Brain microvascular endothelial cell (primary cell): ENCODE data around the gene JOSD1.

Source experiments
- DNase-seq: peaks from one replicate; pipeline ENCODE4 v3.0.0-alpha.2; 2020
- H3K27ac ChIP-seq: fragments of 250-450 bp; sonication (Bioruptor Pico); 2 replicates; pipeline ENCODE4 v1.5.1; 2020; ENCODE audit warnings: mild to moderate bottlenecking, moderate library complexity
- H3K27me3 ChIP-seq: fragments of 250-450 bp; sonication (Bioruptor Pico); replicated peaks from 2 replicates; pipeline ENCODE4 v1.5.1; 2020; ENCODE audit warnings: mild to moderate bottlenecking
- H3K36me3 ChIP-seq: fragments of 250-450 bp; sonication (Bioruptor Pico); replicated peaks from 2 replicates; pipeline ENCODE4 v1.5.1; 2020; ENCODE audit warnings: mild to moderate bottlenecking
- H3K4me3 ChIP-seq: 2 replicates; pipeline ENCODE4 v1.5.1; 2011; ENCODE audit warnings: low read depth, mild to moderate bottlenecking, control low read depth, low read length, moderate library complexity
- in situ Hi-C: cut with HindIII; loops from 2 replicates; pipeline ENCODE4 v1.10.0; 2017; ENCODE audit warnings: low sequenced_read_pairs, low pct_ligation_motif_present
- TF ChIP-seq, protein P1 (sequence below): IDR thresholded peaks from 2 replicates; pipeline ENCODE4 v1.5.1; 2011; ENCODE audit warnings: low read depth, mild to moderate bottlenecking, moderate library complexity, low read length, control low read depth, inconsistent platforms; ENCODE audit errors: missing control alignments

The JOSD1 gene

DNA sequence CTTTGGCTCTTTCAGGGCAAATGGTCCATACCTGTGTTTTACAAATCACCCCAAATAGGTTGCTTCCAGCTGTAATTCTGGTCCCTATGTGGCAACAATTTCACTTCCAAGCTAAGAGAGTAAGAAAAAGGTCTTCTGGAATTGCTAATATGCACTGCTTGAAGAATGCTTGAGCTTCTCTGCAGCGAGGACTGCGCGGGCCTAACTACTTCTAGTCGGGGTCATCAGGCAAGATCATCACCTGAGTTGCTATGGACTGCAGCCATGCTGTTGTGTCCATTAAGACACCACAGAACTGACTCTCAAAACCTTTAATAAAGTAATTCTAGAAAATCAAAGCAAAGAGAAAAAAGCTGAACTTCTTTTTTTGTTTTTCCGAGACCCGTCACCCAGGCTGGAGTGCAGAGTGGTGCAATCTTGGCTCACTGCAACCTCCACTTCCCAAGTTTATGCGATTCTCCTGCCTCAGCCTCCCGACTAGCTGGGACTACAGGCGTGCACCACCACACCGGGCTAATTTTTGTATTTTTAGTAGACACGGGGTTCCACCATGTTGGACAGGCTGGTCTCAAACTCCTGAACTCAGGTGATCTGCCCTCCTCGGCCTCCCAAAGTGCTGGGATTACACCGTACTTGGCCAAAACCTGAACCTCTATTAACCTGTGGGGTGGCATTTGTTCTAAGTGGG is 2.2 kb downstream of the JOSD1 start:
- Histone ChIP-seq H3K27me3 (no peaks in the 10 kb centered on the region), H3K4me3 (peak overlapping the region; percentile 87), H3K36me3 (peaks cover 11% of the 10 kb centered on the region), H3K27ac (peak overlapping the region; percentile 77)
- TF ChIP-seq, protein P1, sequence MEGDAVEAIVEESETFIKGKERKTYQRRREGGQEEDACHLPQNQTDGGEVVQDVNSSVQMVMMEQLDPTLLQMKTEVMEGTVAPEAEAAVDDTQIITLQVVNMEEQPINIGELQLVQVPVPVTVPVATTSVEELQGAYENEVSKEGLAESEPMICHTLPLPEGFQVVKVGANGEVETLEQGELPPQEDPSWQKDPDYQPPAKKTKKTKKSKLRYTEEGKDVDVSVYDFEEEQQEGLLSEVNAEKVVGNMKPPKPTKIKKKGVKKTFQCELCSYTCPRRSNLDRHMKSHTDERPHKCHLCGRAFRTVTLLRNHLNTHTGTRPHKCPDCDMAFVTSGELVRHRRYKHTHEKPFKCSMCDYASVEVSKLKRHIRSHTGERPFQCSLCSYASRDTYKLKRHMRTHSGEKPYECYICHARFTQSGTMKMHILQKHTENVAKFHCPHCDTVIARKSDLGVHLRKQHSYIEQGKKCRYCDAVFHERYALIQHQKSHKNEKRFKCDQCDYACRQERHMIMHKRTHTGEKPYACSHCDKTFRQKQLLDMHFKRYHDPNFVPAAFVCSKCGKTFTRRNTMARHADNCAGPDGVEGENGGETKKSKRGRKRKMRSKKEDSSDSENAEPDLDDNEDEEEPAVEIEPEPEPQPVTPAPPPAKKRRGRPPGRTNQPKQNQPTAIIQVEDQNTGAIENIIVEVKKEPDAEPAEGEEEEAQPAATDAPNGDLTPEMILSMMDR, result no peak
- in situ Hi-C loops, result no loop called here
- DNase-seq, result no peak

DNA sequence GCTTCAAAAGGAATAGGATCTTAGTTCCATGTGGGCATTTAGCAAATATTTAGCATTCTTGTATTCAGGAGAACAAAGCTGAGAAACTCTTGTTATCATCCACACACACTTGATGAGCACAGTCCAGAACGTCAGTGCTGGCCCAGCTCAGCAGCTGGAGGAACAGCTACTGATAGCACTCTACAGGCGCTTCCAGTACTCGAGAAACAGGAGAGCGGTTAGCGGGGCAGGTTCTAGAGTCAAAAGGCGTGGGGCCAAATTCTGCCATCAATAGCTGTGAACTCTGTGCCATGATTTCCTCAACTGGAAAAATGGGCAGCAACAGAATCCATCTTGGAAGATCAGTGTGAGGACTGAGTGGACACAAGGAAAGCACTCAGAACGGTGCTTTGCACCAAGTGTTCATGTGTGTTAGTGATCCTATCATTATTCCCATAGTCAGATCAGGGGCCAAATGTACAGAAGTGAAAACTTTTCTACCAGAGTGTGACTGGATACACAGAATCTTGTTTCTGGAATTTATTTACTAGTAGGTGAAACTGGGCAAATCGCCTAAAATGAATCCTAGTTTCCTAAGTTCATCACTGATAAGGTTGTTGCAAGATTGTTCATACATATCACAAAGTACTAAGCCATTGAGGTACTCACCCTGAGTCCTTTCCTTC is 3.2 kb downstream of the JOSD1 start:
- in situ Hi-C loops, result no loop called here
- TF ChIP-seq, protein P1, result no peak
- DNase-seq, result peak; percentile 61
- no peaks in the 10 kb centered on the region for H3K27me3 ChIP-seq
- H3K36me3 ChIP-seq, result peaks cover 11% of the 10 kb centered on the region
- peak overlapping the region; percentile 87 for H3K4me3 ChIP-seq
- peak overlapping the region; percentile 77 for H3K27ac ChIP-seq

DNA sequence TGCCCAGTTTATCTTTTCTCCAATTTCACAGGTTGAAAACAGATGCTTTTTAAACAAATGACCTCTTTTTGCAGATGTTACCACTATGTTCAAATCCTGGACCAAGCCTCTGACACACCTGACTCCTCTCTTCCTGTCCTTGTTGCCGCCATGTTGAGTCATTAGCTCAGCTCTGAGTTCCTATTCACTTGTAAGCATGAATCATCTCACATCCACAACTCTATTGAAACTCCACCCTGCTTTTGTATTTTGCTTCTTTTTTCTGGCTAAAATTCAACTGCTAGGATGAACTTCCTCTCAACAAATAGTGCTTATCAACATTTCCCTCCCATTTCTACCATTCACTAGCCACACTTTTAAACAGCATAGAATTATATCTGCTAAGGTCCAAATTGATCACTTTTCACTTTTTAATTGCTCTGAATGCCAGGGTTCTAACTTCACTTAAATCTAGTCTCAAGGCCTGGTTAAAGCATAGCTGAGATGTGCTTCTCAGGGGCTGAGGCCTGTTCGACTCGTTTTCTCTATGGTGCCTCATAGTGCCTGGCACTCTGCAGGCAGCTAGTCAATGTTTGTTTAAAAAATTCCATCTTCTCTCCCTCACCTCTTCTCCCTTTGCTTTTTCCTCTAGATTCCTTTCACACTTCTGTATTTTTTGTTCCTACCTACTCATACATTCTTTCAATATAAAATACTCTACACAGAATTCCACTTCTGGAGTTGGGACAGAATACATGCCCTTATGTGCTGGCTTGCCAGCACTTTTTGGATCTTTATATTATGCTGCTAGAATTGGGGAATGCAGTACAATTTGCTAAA is 3.9 kb downstream of the JOSD1 start:
- in situ Hi-C loops, result no loop called here
- peak overlapping the region; percentile 77 for H3K27ac ChIP-seq
- TF ChIP-seq, protein P1, result no peak

DNA sequence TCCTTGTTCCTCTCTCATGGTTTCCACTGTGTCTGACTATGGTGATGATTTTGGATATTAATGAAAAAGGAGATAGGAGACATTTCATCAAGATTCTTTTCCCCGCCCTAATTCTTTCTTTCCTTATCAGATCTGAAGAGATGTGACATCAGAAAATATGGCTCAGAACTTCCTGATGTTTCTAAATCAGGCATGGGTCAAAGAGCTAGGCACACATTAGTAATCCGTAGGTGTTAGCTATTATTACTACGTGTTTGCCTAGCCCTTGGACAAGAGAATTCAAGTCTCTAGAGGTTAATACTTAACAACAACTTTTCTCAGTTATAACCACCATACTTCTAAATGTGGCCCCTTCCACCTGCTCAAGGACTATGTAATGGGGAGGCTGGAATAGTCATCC is 5.8 kb downstream of the JOSD1 start:
- Histone ChIP-seq H3K4me3 (no peak overlapping the region), H3K27me3 (no peaks in the 10 kb centered on the region), H3K27ac (no peak overlapping the region), H3K36me3 (peaks cover 23% of the 10 kb centered on the region)
- DNase-seq, result no peak
- TF ChIP-seq, protein P1, result no peak
- in situ Hi-C loops, result no loop called here

More for the DNA sequence above, 3.9 kb downstream of the JOSD1 start:
- peak; percentile 80 for DNase-seq
- Histone ChIP-seq H3K27me3 (no peaks in the 10 kb centered on the region), H3K36me3 (peaks cover 16% of the 10 kb centered on the region), H3K4me3 (peak overlapping the region; percentile 18)

DNA sequence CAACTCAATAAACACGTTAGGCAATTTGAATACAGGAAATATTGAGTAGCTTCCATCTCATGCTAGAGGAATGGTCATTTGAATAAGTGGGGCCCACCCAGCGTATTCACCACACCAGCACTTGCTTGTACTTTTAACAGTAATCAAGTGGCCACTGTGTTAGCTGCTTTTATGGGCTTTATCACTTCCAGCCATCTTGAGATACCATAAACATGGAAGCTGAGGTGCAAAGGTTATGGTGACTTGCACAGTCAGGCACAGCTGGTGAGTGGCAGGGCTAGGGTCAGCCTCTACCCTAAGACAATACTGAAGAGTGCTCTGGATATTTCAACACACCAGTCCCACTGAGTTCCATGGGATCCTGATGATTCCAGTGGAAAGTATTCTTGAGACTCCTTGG is 6.7 kb downstream of the JOSD1 start:
- no peak for DNase-seq
- TF ChIP-seq, protein P1, result no peak
- Histone ChIP-seq H3K4me3 (no peak overlapping the region), H3K36me3 (peaks cover 30% of the 10 kb centered on the region), H3K27me3 (no peaks in the 10 kb centered on the region), H3K27ac (no peak overlapping the region)
- in situ Hi-C loops, result no loop called here
